8988T (cell line): ENCODE data around the gene MBNL1.

Experiments used
- DNase-seq: peaks from one replicate; pipeline ENCODE4 v3.0.0; 2011

The MBNL1 gene

GRCh38 chr3:152457500-152458375, 189.0 kb downstream of the MBNL1 start:
- no peak for DNase-seq

- no peak for DNase-seq
Observed at GRCh38 chr3:152458376-152459117, 189.8 kb downstream of the MBNL1 start.

GRCh38 chr3:152459118-152459515, 190.4 kb downstream of the MBNL1 start:
- DNase-seq: no peak

- no peak for DNase-seq
Observed at GRCh38 chr3:152459572-152459971, 190.8 kb downstream of the MBNL1 start.

GRCh38 chr3:152460936-152461335, 192.2 kb downstream of the MBNL1 start:
- DNase-seq: no peak

GRCh38 chr3:152461460-152461859, 192.7 kb downstream of the MBNL1 start:
- no peak for DNase-seq

- no peak for DNase-seq
Observed at GRCh38 chr3:152466784-152467183, 198.1 kb downstream of the MBNL1 start.

GRCh38 chr3:152469248-152470025, 200.7 kb downstream of the MBNL1 start:
- no peak for DNase-seq

GRCh38 chr3:152470095-152470494, 201.4 kb downstream of the MBNL1 start:
- no peak for DNase-seq

- no peak for DNase-seq
Observed at GRCh38 chr3:152470893-152471292, 202.2 kb downstream of the MBNL1 start.

GRCh38 chr3:152471814-152472671, 203.3 kb downstream of the MBNL1 start:
- DNase-seq: no peak

GRCh38 chr3:152472672-152472954, 203.9 kb downstream of the MBNL1 start:
- no peak for DNase-seq

GRCh38 chr3:152474585-152474984, 205.9 kb downstream of the MBNL1 start:
- no peak for DNase-seq

GRCh38 chr3:152477422-152477821, 208.7 kb downstream of the MBNL1 start:
- no peak for DNase-seq

GRCh38 chr3:152480282-152480953, 211.7 kb downstream of the MBNL1 start:
- no peak for DNase-seq

GRCh38 chr3:152486364-152486763, 217.6 kb downstream of the MBNL1 start:
- DNase-seq: no peak

GRCh38 chr3:152488449-152488848, 219.7 kb downstream of the MBNL1 start:
- DNase-seq: no peak

GRCh38 chr3:152491922-152492321, 223.2 kb downstream of the MBNL1 start:
- DNase-seq: no peak

GRCh38 chr3:152496286-152496685, 227.6 kb downstream of the MBNL1 start:
- DNase-seq: no peak

GRCh38 chr3:152496716-152497115, 228.0 kb downstream of the MBNL1 start:
- no peak for DNase-seq

- no peak for DNase-seq
Observed at GRCh38 chr3:152497457-152497856, 228.7 kb downstream of the MBNL1 start.

- no peak for DNase-seq
Observed at GRCh38 chr3:152497890-152498289, 229.2 kb downstream of the MBNL1 start.
